ENCODE measurements around the gene ADGRV1. TPM values are rescaled to one million over a fixed set of nuclear protein-coding genes. Genes with fewer than 3 reads are reported as not detected.
"Not testable (repeated sequence)": the region's sequence is repeated elsewhere in the genome, so short reads cannot be mapped to it uniquely, and the experiment has no call there.

Gene ADGRV1
- polyA plus RNA-seq, 10 donors = 0.19 to 8.6 (median 0.98) TPM

DNA sequence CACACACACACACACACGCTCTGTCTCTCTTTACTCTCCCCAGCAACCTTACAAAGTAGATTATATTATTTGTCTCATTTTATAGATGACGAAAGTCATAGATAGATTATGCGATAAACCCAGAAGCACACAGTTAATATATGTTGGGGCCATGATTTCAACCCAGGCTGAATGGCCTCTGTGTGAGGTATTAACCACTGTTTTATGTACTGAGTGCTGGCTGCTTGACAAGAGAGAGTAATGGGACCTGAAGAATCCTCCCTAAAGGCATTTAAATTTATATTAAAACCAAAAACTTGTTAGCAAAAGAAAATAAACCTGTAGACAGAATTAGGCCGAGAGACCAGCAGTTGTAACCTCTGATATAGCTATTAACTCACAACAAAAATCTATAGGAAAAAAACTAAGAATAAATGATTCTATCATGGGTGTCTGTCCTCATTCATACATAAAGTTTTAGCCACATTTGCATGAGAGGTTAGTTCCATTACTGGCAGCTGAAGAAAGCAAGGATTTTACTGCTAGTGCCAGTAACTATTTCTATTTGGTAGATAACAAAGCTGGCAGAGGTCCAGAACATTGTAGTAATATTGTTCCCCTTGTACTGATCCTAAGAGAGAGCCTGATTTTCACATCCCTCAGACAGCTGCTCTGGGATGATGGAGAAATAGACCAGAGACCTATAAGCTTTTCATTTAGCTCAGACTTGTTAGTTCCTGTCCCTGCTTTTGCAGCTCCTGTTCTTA, 250.9 kb downstream of the ADGRV1 start:
- no peak for DNase-seq

- DNase-seq = no peak
Observed at GRCh38 chr5:90810211-90810610, 251.6 kb downstream of the ADGRV1 start.

DNA sequence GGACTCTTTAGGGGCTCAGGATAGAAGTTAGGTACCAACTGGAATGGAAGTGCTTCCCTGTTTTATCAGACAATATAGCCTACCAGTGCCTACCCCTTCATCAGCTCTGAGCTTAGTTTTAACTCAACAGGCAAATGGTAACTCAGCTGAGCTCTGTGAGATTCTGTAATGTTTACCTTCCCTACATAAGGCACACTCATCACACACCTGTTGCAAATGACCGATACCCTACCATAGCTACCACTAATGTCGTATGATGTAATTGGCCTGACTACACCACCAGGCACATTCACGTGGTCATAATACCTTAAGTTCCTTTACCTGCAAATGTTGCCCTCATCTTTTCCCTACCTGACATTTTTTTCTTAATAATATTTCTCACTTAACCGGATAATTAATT, 254.8 kb downstream of the ADGRV1 start:
- no peak for DNase-seq

DNA sequence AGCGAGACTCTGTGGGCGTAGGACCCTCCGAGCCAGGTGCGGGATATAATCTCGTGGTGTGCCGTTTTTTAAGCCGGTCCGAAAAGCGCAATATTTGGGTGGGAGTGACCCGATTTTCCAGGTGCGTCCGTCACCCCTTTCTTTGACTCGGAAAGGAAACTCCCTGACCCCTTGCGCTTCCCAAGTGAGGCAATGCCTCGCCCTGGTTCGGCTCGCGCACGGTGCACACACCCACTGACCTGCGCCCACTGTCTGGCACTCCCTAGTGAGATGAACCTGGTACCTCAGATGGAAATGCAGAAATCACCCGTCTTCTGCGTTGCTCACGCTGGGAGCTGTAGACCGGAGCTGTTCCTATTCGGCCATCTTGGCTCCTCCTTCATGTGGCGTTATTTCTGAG, 263.5 kb downstream of the ADGRV1 start:
- not testable (repeated sequence) for DNase-seq

- DNase-seq = no peak
Observed at GRCh38 chr5:90824436-90824835, 265.8 kb downstream of the ADGRV1 start.

GRCh38 chr5:90830058-90830457, 271.5 kb downstream of the ADGRV1 start:
- peak in 1 of 3 donors; percentile 4 for DNase-seq

DNA sequence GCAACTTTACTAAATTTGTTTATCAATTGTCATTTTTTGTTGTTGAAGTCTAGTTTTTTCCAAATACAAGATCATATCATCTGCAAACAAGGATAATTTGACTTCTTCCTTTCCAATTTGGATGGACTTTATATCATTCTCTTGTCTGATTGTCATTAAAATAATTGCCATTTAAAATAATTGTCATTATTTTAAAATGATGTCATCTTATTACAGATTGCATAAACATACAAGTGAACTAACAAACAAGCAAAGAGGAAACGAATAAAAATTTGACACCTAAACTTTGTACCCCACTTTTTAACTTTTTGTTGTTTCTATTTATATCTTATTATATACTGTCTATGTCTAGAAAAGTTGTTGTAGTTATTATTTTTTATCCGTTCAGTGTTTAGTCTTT, 275.2 kb downstream of the ADGRV1 start:
- DNase-seq = no peak

DNA sequence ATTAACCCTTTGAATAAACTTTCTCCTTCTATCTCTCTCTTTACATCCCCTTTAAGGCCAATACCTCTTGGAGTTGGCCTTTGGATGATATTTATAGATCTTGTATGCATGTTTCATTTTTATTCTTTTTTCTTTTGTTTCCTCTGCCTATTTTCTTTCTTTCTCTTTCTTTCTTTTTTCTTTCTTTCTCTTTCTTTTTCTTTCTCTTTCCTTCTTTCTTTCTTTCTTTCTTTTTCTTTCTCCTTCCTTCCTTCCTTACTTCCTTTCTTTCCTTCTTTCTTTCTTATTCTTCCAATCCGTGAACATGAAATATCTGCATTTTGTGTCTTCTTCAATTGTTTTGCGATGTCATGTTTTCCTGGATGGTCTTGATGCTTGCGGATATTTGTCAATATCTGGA, 276.1 kb downstream of the ADGRV1 start:
- no peak for DNase-seq

DNA sequence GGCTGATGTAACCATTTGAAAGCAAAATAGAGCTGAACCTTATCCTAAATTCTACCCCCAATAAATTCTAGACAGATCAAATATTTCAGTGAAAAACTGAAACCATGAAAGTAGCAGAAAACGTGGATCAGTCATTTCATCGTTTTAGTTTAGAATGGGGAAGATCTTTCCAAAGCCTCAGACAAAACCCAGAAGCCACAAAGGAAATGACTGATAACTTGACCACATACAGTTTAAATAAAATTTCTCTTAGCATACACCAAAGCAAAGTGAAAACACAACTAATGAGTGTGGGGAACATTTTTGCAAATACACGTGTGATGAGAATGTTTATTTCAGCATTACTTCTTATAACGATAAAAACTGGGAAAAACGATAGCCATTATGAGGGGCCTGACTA, 284.8 kb downstream of the ADGRV1 start:
- no peak for DNase-seq

DNA sequence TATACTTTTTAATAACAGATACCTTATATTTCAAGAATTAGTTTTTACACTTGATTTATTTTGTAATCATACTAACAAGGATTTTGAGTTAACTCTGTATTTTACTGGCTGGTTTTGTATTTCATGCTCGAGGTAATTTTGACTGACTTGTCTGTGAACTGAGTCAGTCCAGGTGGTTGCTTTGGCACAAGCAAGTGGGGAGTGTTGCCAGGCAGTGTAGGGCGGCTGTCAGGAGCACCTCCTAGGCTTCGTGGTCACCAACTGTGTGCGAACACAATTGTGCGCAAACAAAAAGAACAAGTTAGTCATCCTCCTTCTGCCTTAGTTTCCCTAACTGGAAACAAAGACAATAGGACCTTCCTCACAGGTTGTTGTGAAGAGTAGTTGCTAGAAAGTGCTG, 286.3 kb downstream of the ADGRV1 start:
- DNase-seq = no peak

DNA sequence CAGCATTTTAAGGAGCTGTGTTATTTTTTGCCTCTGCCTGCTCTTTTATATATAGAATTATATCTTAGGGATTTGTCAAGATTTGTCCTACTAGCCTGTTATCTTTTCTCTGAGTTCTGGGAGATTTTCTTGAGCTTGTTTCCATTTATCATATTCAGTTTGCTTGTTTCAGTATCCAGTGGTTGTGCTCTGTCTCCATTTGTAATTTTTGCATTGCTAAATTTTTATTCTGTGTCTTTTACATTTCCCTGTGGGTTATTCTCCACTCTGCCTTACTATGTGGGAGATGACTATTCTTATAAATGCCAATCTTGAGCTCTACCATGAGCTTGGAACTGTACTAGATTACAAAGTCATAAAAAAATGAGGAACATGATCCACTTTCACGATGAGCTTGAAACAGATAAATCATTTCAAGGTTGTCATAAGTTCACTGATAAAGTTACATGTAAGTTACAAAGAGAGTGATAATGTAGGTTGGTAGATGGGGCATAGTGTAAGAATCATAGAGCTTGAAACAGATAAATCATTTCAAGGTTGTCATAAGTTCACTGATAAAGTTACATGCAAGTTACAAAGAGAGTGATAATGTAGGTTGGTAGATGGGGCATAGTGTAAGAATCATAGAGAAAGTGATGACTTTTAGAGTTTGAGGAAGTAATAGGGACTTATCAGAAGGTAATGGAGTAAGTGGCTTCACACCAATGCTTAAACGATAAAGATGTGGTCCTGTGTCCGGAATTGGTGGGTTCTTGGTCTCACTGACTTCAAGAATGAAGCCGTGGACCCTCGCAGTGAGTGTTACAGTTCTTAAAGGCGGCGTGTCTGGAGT, 287.3 kb downstream of the ADGRV1 start:
- no peak for DNase-seq

GRCh38 chr5:90847606-90848005, 289.0 kb downstream of the ADGRV1 start:
- not testable (repeated sequence) for DNase-seq

GRCh38 chr5:90849939-90850338, 291.3 kb downstream of the ADGRV1 start:
- no peak for DNase-seq

DNA sequence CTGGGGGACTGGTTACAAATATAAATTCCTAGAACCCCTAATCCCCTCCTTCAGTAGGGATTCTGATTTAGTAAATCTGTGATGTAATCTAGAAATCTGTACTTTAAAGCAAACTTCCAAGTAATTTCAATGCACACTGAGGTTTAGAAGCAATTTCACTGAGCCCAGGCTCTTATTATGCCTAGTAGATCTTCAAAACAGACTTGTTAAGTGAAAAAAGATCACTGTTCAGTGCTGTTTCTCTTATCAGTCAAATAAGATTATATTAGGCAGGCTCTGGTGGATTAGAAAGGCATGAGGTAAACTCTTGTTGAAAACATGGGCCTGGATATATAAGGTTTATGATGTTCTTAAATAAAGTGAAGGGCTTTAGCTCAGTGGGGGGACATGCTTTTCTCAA, 293.9 kb downstream of the ADGRV1 start:
- DNase-seq = no peak

DNA sequence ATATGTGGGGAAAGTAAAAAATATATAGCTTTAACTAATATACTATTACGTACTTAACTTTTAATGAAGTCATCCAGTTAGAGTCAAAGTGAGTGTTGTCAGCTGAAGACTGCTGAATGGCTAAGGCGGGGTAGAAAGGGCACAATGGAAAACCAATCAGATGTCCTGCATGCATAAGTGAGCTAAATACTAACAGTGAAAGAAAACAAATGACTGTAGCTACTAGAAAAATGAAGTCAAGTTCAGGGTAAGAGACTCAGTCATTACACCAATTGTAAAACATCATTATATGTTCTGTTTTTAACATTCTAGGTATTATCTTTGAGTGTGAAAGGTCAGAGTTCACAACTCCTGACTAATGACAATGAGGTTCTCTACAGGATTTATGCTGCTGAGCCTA, 295.2 kb downstream of the ADGRV1 start:
- no peak for DNase-seq

DNA sequence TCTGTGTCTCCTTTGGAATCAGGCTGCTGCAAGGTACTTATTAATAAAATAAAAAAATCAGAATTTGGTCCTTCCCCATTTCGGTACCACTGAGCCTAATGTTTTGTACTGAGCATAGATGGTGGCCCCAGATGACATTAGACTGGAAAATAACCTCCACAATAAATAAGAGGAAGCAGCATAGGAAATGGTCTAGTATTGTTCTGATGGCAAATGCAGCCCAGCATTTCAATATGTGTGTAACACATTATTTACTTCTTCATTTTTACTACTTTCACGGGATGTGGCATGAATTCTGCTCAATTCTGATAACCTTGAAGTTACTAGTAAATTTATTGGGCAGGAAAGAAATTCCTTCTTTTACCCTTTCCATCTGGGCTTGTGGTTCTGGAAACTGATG, 295.6 kb downstream of the ADGRV1 start:
- DNase-seq = no peak

DNA sequence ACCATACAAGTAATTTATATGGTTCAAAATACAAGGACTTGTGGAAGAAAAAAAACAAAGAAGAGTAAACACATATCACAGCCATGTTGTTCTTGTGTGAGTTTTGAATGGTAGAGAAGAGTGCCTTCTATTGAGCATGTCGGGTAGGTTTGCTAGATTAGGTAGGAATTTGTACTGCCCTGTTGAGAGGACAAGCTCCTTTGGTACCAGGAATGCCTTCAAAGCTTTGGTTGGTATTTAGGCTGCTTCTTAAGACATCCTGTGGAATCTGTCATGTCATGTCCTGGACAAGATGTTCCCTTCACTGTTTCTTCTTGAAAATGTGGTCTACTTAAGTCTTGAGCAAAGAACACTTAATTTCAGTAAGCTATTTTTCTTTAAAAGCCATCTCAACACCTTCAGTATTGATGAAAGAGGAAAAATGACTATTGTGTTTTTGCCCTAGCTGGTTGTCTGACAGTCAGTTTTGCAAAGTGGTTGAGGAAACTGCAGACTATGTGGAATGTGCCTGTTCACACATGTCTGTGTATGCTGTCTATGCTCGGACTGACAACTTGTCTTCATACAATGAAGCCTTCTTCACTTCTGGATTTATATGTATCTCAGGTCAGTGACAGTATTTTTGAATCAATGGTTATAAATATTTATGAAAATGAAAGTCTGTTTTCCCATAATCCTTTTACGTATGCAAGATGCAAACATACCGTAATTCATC, 296.9 kb downstream of the ADGRV1 start:
- no peak for DNase-seq

DNA sequence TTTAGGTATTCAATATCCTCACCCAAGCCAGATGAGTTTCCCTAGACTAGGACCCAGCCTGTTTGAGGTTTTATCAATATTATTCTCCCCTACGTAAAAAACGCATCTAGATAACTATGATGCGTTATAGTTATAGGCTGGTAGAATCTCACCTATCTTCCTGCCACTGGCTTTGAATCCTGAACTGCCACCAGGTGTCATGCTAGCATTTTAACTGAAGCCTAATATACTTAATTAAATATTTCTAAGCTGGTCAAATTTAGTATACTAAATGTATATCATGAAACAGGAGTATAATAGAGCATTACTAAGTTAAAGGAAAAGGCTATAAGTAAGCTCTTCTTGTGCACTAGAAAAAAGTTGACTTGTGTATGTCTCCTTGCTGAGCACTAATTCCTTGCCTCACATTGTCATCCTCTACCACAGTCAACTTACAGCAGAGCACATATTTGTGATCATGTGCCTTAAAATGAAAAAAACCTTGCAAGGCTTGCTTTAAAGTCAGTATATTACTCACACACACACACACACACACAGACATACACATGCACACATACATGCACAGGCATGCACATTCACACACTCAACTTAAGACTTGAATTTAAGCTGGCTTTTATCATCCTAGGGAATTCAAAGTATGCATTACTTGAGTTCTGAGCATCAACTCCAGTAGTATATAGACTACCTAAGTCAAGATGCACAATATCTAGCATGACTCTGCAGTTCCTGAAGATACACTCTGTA, 303.4 kb downstream of the ADGRV1 start:
- DNase-seq = no peak

- no peak for DNase-seq
Observed at GRCh38 chr5:90865180-90865579, 306.6 kb downstream of the ADGRV1 start.

GRCh38 chr5:90866333-90866732, 307.7 kb downstream of the ADGRV1 start:
- DNase-seq = peak in 2 of 3 donors; percentile 20 to 59

DNA sequence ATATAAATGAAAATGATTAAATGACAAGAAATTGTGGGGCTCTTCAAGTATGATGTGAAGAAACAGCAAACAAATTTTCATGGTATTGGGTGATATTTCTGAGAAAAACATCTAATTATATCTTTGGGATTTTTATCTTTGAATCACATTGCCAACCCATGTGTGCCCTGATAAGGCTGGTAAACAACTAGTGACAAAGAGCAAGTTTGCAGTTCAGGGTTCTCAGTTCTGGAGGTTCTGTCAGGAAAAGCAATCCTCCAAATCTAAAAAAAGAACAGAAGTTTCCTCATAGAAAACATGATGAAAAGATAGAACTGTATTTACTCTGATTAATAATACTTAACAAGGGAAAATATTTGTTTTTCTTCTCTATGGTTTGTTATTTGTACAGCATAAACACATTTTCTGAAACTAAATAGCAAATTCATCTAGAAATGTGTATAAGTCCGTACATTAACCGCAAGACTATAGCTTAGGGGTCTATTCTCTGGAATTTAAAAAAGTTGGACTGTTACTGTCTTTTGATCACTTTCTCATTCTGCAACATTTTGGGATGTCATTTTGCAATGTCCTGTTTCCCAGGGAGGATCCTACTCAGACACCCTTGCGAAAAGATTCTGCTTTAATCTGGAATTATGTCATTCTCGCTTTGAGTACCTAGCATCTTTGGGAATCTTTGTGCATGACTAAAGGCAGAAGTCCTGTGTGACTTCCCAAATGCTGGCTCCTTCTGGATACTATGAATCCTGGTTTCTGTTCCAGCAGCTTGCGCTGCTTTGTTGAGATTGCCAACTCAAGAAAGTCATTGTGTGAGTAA, 308.5 kb downstream of the ADGRV1 start:
- DNase-seq = peak in 2 of 3 donors; percentile 41 to 61
